Activated effector memory CD4-positive, alpha-beta T cell treated with anti-CD3 and anti-CD28 coated beads, Interleukin-2, amount 50 U/mL, for 16 hours (primary cell): Measurements from ENCODE around the gene PAFAH1B1.
"Not testable (repeated sequence)": the region's sequence is repeated elsewhere in the genome, so short reads cannot be mapped to it uniquely, and the experiment has no call there.

Experiments
- DNase-seq: peaks from one replicate; pipeline ENCODE4 v3.0.0-alpha.2; 2020

The PAFAH1B1 gene

DNA sequence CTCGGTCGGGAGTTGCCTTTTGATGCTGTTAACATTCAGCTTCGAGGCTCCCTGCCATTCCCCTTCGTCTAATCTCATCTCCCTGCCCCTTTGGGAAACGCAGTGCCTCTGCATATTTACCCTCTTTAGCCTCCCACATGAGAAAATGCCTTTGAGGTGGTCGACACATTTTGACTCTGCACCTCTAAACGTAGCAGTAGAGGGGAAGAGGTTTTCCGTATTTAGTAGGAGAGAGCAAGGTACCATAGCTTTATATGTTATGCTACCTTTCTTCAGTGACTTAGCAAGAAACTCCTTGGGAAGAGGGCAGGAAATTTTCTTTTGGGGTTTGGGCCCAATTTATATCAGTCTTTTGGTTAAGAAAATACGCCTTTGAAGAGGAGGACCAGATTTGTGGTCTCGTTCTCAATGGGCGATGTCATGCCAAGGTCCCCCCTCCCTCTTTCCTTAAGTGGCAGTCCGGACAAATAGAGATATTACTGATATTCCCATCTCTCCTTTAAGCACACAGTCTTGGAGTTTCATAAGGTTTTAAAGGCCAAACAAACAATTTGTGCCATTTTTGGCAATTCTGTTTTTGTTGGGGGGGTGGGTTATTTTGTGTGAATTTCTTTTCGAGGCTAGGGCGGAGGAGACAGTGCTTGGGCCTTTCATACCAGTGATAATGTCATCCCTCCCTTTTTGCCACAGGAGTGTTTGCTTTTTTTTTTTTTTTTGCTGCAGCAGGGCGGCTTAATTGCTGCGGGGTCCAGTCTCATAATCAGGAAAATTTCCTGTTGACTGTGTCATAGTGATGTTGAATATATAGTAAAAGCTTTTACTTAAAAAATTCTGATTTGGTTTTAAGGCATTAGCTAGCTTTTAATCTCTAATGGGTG, 1.5 kb downstream of the PAFAH1B1 start:
- no peak for DNase-seq

DNA sequence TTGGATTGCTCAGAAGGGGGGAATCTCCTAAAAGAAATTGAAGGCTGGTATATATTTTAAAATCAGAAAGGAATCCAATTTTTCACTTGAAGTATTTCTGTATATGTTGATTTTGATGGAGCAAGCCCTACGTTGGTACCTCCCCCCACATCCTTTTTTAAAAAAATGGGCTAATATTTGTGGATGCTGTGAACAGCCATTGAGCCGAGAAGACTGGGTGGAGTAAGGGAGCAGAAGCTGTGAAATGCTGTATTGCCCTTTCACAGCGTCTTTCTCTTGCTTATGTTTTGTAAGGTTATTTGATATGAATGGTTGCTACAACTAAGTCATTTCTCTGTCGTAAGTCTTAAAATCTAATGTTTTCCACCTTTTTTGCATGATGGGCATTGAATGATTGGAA, 2.3 kb downstream of the PAFAH1B1 start:
- no peak for DNase-seq

- DNase-seq = no peak
These were observed 4.7 kb downstream of the PAFAH1B1 start for GRCh38 chr17:2598166-2598565.

DNA sequence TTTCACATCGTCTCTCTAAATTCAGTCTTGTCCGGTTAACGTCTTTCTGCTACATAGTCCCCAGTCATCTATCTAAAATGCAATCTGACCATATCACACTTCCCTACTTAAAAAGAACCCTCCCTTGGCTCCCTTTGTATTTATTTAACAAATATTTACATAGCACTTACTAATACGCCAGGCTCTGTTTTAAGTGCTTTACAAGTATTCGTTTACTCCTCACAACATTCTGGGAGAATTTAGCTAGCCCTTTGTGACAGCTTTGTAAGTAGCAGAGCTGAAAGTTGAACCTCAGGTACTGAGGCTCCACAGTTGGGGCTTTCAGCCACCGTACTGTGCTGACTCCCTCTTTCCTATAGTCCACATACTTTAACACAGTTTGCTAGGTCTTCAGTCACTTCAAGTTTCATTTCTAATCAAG, 9.2 kb downstream of the PAFAH1B1 start:
- no peak for DNase-seq

- no peak for DNase-seq
These were observed 15.0 kb downstream of the PAFAH1B1 start for GRCh38 chr17:2608350-2608913.

GRCh38 chr17:2609091-2609490, 15.6 kb downstream of the PAFAH1B1 start:
- DNase-seq = no peak

- no peak for DNase-seq
These were observed 17.0 kb downstream of the PAFAH1B1 start for GRCh38 chr17:2610195-2611175.

- DNase-seq = no peak
These were observed 18.2 kb downstream of the PAFAH1B1 start for GRCh38 chr17:2611627-2612026.

DNA sequence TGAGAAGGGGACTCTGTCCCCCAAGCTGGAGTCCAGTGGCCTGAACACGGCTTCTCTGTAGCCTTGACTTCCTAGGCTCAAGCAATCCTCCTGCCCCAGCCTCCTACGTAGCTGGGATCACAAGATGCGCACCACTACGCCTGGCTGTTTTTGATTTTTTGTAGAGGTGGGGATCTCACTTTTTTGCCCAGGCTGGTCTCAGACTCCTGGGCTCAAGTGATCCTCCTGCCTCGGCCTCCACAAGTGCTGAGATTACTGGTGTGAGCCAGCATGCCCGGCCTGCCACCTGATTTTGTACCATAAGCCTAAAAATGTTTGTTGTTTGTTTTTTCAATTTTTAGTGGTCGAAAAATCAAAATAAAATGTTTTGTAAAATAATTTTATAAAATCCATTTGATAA, 19.2 kb downstream of the PAFAH1B1 start:
- DNase-seq = no peak

DNA sequence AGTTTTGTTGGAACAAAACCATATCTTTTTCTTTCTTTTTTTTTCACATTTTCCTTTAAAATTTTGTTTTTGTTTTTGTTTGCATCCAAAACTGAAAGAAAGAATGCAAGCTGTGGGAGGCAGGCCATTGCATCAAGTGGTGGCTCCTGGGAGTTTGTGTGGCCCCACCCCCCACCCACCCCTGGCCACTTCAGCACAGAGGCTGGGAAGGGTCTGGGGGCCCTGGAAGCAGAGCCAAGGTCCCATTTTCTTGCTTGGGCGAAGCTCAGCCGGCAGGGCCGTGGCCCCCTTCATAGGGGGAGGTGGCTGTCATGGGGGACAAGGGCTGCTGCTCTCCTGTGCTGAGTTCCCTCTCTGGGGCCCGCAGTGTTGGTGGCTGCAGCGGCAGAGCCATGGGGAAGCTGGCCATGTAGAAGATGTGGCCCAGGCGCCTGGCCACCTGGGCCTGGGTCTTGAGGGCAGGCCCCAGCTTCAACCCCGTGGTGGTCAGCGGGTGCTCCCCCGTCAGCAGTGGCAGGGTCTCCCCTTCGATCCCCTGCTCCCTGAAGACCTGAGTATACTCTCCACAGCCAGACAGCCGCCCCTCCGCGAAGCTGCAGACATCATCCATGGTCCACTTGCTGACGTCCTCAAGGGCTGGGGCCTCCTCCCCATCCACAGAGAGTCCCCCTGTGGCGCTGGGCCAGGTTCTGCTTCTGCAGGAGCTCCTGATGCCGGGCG, 19.8 kb downstream of the PAFAH1B1 start:
- DNase-seq = no peak

GRCh38 chr17:2615882-2616281, 22.4 kb downstream of the PAFAH1B1 start:
- no peak for DNase-seq

DNA sequence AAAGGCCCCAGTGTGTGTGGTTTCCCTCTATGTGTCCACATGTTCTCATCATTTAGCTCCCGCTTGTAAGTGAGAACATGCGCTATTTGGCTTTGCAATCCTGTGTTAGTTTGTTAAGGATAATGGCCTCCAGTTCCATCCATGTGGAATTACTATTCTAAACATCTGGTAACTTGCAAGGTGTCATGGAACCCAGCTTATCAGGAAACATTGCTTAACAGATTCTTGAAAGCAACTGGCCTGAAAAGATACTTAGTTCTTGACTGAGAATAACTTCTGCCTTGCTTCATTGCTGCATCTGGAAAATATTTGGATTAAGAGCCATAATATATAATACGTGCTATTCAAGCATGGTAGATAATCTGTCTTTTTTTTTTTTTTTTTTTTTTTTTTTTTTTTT, 27.8 kb downstream of the PAFAH1B1 start:
- no peak for DNase-seq

- DNase-seq = not testable (repeated sequence)
These were observed 28.5 kb downstream of the PAFAH1B1 start for GRCh38 chr17:2621951-2622405.

DNA sequence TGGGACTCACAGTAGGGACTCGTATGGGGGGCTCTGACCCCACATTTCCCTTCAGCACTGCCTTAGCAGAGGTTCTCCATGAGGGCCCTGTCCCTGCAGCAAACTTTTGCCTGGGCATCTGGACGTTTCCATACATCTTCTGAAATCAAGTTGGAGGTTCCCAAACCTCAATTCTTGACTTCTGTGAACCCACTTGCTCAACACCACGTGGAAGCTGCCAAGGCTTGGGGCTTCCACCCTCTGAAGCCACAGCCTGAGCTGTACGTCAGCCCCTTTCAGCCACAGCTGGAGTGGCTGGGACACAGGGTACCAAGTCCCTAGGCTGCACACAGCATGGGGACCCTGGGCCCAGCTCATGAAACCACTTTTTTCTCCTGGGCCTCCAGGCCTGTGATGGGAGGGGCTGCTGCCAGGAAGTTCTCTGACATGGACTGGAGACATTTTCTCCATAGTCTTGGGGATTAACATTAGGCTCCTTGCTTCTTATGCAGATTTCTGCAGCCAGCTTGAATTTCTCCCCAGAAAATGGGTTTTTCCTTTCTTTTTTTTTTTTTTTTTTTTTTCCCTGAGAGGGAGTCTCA, 29.4 kb downstream of the PAFAH1B1 start:
- DNase-seq = not testable (repeated sequence)

GRCh38 chr17:2624292-2624731, 30.9 kb downstream of the PAFAH1B1 start:
- no peak for DNase-seq

DNA sequence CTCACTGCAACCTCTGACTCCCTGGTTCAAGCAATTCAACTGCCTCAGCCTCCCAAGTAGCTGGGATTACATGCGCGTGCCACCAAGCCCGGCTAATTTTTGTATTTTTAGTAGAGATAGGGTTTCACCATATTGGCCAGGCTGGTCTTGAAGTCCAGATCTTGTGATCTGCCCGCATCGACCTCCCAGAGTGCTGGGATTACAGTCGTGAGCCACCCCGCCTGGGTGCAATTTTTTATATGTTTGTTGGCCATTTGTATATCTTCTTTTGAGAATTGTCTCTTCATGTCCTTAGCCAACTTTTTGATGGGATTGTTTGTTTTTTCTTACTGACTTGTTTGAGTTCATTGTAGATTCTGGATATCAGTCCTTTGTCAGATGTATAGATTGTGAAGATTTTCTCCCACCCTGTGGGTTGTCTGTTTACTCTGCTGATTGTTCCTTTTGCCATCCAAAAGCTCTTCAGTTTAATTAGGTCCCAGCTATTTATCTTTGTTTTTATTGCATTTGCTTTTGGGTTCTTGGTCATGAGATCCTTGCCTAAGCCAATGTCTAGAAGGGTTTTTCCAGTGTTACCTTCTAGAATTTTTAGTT, 33.3 kb downstream of the PAFAH1B1 start:
- DNase-seq = not testable (repeated sequence)

DNA sequence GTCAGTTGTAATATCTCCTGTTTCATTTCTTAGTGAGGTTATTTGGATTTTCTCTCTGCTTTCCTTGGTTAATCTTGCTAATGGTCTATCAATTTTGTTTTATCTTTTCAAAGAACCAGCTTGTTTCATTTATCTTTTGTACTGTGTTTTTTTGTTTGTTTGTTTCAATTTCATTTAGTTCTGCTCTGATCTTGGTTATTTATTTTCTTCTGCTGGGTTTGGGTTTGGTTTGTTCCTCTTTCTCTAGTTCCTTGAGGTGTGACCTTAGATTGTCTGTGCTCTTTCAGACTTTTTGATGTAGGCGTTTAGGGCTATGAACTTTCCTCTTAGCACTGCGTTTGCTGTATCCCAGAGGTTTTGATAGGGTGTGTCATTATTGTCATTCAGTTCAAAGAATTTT, 35.5 kb downstream of the PAFAH1B1 start:
- not testable (repeated sequence) for DNase-seq

DNA sequence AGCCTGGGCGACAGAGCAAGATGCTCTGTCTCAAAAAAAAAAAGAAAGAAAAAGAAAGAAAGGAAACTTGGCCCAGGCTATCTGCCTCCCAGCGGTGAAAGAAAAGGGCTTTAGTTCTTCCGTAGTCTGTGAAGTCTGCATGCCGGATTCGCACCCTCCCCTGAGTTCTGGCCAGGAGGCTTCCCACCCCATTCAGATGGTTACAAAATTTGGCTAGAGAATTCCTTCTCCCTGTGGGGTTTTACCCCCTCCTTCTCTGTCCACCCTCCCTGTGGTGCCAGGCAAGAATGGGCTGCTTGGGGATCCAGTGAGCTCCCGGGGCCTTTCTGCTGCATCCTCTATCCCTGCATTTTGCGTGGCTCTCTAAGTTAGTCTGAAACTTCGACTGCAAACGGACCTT, 37.8 kb downstream of the PAFAH1B1 start:
- DNase-seq = no peak

- DNase-seq = no peak
These were observed 41.0 kb downstream of the PAFAH1B1 start for GRCh38 chr17:2634361-2634960.

- DNase-seq = no peak
These were observed 41.8 kb downstream of the PAFAH1B1 start for GRCh38 chr17:2635241-2635640.

DNA sequence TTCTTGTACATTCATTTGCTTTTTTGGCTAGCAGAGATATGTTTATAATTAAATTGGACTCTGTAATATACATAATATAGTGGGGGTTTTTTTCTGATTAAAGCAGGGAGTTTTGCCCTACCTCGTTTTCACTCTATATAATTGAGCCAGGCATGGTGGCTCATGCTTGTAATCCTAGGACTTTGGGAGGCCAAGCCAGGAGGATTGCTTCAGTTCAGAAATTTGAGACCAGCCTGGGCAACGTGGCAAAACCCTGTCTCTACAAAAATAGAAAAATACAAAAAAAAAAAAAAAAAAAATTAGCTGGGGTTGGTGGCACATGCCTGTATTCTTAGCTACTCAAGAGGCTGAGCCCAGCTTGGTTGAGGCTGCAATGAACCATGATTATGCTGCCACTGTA, 42.2 kb downstream of the PAFAH1B1 start:
- DNase-seq = no peak
